Endodermal cell (in vitro differentiated cells): ENCODE results near the gene UBASH3B. TPM values are rescaled to one million over a fixed set of nuclear protein-coding genes. Genes with fewer than 3 reads are reported as not detected.

ENCODE experiments used
- DNase-seq: peaks from one replicate; pipeline ENCODE4 v3.0.0-alpha.2; 2017
- H3K27ac ChIP-seq: 2 replicates; pipeline ENCODE4 v1.5.1; 2013; ENCODE audit warnings: mild to moderate bottlenecking, low read depth, low read length, moderate library complexity
- H3K27me3 ChIP-seq: 2 replicates; pipeline ENCODE4 v1.6.1; 2013; ENCODE audit warnings: mild to moderate bottlenecking, low read length, moderate library complexity; ENCODE audit not compliant: insufficient read depth, control insufficient read depth, poor library complexity, severe bottlenecking
- H3K36me3 ChIP-seq: 2 replicates; pipeline ENCODE4 v1.7.0; 2013; ENCODE audit warnings: mild to moderate bottlenecking, low read length, moderate library complexity; ENCODE audit not compliant: control insufficient read depth, insufficient read depth
- H3K4me1 ChIP-seq: one replicate; pipeline ENCODE4 v1.7.0; 2013; ENCODE audit warnings: low read length; ENCODE audit not compliant: control insufficient read depth, insufficient read depth
- H3K4me3 ChIP-seq: 2 replicates; pipeline ENCODE4 v1.5.1; 2013; ENCODE audit warnings: mild to moderate bottlenecking, low read length, moderate library complexity
- H3K9ac ChIP-seq: 2 replicates; pipeline ENCODE4 v1.6.1; 2013; ENCODE audit warnings: mild to moderate bottlenecking, low read length, moderate library complexity; ENCODE audit not compliant: poor library complexity, severe bottlenecking; ENCODE audit errors: extremely low read depth
- H3K9me3 ChIP-seq: 2 replicates; pipeline ENCODE4 v1.6.1; 2013; ENCODE audit warnings: mild to moderate bottlenecking, low read length, moderate library complexity; ENCODE audit not compliant: control insufficient read depth
- H3K27ac Mint-ChIP-seq: 2 replicates; pipeline ENCODE4 v1.8.0; 2020; ENCODE audit warnings: mixed read lengths
- H3K27me3 Mint-ChIP-seq: 2 replicates; pipeline ENCODE4 v1.8.0; 2021; ENCODE audit warnings: mild to moderate bottlenecking, mixed read lengths; ENCODE audit not compliant: insufficient read depth
- H3K36me3 Mint-ChIP-seq: 2 replicates; pipeline ENCODE4 v1.8.0; 2020; ENCODE audit warnings: low read depth, mixed read lengths
- H3K4me1 Mint-ChIP-seq: 2 replicates; pipeline ENCODE4 v1.8.0; 2020; ENCODE audit warnings: mixed read lengths
- H3K4me3 Mint-ChIP-seq: 2 replicates; pipeline ENCODE4 v1.8.0; 2020; ENCODE audit warnings: mild to moderate bottlenecking, moderate library complexity, mixed read lengths
- H3K9me3 Mint-ChIP-seq: 2 replicates; pipeline ENCODE4 v1.8.0; 2020; ENCODE audit warnings: mild to moderate bottlenecking, mixed read lengths
- CTCF ChIP-seq: fragments of 200-600 bp; sonication (generic); conservative IDR thresholded peaks from 2 replicates; pipeline ENCODE4 v1.5.0; 2021; ENCODE audit warnings: antibody characterized with exemption, mild to moderate bottlenecking
- WGBS, 2 experiments: methylation state at CpG; one replicate each; pipeline versions ENCODE4 v1.1.5 to v1.1.7; 2013; ENCODE audit warnings: missing lambda C conversion rate in 2 of 2, mixed read lengths in 1 of 2; ENCODE audit not compliant: insufficient coverage in 1 of 2, insufficient read length in 1 of 2; 5-methylcytosine and 5-hydroxymethylcytosine counted together
- total RNA-seq, 2 donors: library from RNA; stranded (reverse); fragmentation: NEBNext Ultra II Directional in 1 of 2; extraction: Animal tissue kit (Norgen Biotek cat#: 25700) in 1 of 2; gene quantifications; 2 replicates in 1 of 2; 3 replicates in 1 of 2; pipeline ENCODE4 v1.2.1, GENCODE V29; 2021

Gene UBASH3B
- total RNA-seq, 2 donors from 2014 or later: 6.0 to 9.0 TPM

- Mint-ChIP-seq H3K4me1 (no peaks in the 10 kb centered on the region), H3K4me3 (no peak overlapping the region), H3K27ac (no peak overlapping the region), H3K9me3 (no peaks in the 10 kb centered on the region), H3K27me3 (no peaks in the 10 kb centered on the region), H3K36me3 (no peaks in the 10 kb centered on the region)
- WGBS, 2 experiments: 92 to 98% methylated on average over 2 of the region's 2 CpGs
- H3K9ac ChIP-seq: no peak overlapping the region
- no peaks in the 10 kb centered on the region for H3K36me3 ChIP-seq
- H3K9me3 ChIP-seq: no peaks in the 10 kb centered on the region
- no peaks in the 10 kb centered on the region for H3K4me1 ChIP-seq
- no peaks in the 10 kb centered on the region for H3K27me3 ChIP-seq
- no peak for DNase-seq
- no peak for TF ChIP-seq CTCF
- no peak overlapping the region for H3K27ac ChIP-seq
- H3K4me3 ChIP-seq: no peak overlapping the region
These were observed 29.5 kb downstream of the UBASH3B start for GRCh38 chr11:122685041-122685440.

DNA sequence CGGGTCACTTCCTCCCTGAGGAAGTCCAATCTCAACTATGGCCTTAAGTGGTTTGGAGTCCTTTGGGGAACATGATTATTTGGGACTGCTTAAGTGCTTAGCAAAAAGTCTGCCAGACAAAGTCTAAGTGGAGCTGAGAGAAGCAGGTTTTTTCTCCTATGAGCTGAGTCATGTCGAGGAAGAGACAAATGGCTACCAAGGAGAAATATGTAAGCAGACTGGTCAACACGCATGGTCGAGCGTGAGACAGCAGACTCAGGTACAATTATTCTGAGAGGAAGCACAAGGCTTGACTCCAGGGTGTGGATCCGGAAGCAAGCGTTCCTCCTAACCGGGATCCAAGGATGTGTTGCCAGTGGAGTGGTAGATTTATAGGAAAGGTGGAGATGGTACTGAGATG, 30.6 kb downstream of the UBASH3B start:
- Histone ChIP-seq H3K9ac (no peak overlapping the region), H3K4me3 (no peak overlapping the region), H3K36me3 (no peaks in the 10 kb centered on the region), H3K27me3 (no peaks in the 10 kb centered on the region), H3K9me3 (no peaks in the 10 kb centered on the region), H3K4me1 (no peaks in the 10 kb centered on the region), H3K27ac (no peak overlapping the region)
- no peaks in the 10 kb centered on the region for H3K36me3 Mint-ChIP-seq
- WGBS, 2 experiments: 95 to 97% methylated on average over 7 to 8 of the region's 8 CpGs
- H3K27ac Mint-ChIP-seq: no peak overlapping the region
- H3K4me1 Mint-ChIP-seq: no peaks in the 10 kb centered on the region
- H3K9me3 Mint-ChIP-seq: no peaks in the 10 kb centered on the region
- H3K4me3 Mint-ChIP-seq: no peak overlapping the region
- DNase-seq: no peak
- TF ChIP-seq CTCF: no peak
- no peaks in the 10 kb centered on the region for H3K27me3 Mint-ChIP-seq

GRCh38 chr11:122690384-122690783, 34.9 kb downstream of the UBASH3B start:
- Mint-ChIP-seq H3K4me3 (no peak overlapping the region), H3K9me3 (no peaks in the 10 kb centered on the region), H3K27me3 (no peaks in the 10 kb centered on the region), H3K36me3 (no peaks in the 10 kb centered on the region), H3K4me1 (peaks cover 5% of the 10 kb centered on the region), H3K27ac (no peak overlapping the region)
- Histone ChIP-seq H3K4me1 (no peaks in the 10 kb centered on the region), H3K27me3 (no peaks in the 10 kb centered on the region), H3K36me3 (no peaks in the 10 kb centered on the region), H3K9ac (no peak overlapping the region), H3K27ac (no peak overlapping the region), H3K9me3 (no peaks in the 10 kb centered on the region), H3K4me3 (no peak overlapping the region)
- WGBS, 2 experiments: 98 to 100% methylated on average over 4 to 7 of the region's 7 CpGs
- no peak for DNase-seq
- no peak for TF ChIP-seq CTCF
